H1 (cell line): ENCODE results near the gene SLC13A2. TPM values are rescaled to one million over a fixed set of nuclear protein-coding genes. Genes with fewer than 3 reads are reported as not detected.

ENCODE experiments used
- ASH2L ChIP-seq: fragments of 200-600, 300-600 bp; sonication (generic); IDR thresholded peaks from one replicate; pipeline ENCODE4 v1.7.1; 2017; ENCODE audit warnings: low read length
- RAD21 ChIP-seq, 2 experiments: IDR thresholded peaks in 1 of 2; conservative IDR thresholded peaks in 1 of 2; 2 replicates each; pipeline ENCODE4 v1.6.1; 2011; ENCODE audit warnings: low read depth in 2 of 2, low read length in 2 of 2, improper control_type of control experiment in 1 of 2, inconsistent platforms in 1 of 2, mild to moderate bottlenecking in 1 of 2, moderate library complexity in 1 of 2
- SAP30 ChIP-seq: fragments of 300-600 bp; sonication (generic); IDR thresholded peaks from 2 replicates; pipeline ENCODE4 v1.7.1; 2012; ENCODE audit warnings: low read length, moderate library complexity, mild to moderate bottlenecking, inconsistent platforms; ENCODE audit not compliant: insufficient read depth, insufficient replicate concordance
- TAF7 ChIP-seq: optimal IDR thresholded peaks from 2 replicates; pipeline ENCODE3; 2011; ENCODE audit warnings: low read depth, mild to moderate bottlenecking, inconsistent platforms, low read length, moderate library complexity, borderline replicate concordance
- polyA plus RNA-seq, 7 experiments: library from polyadenylated mRNA; depleted of rRNA in 3 of 7; stranded (reverse) in 5 of 7; unstranded in 2 of 7; fragments of >200 nt in 5 of 7; fragments of 200-250 nt in 2 of 7; gene quantifications; 1 replicate in 5 of 7; 2 replicates in 1 of 7; 4 replicates in 1 of 7; pipeline versions ENCODE4 v1.2.1 to v1.2.3, GENCODE V29; 2011 to 2013; ENCODE audit warnings: missing spikeins in 2 of 7, mixed read lengths in 2 of 7
- total RNA-seq: library from RNA; stranded (reverse); fragmentation: NEBNext Ultra II Directional; extraction: Animal tissue kit (Norgen Biotek cat#: 25700); gene quantifications from 2 replicates; pipeline ENCODE4 v1.2.1, GENCODE V29; 2021
- TF ChIP-seq, protein P1 (sequence below): fragments of 300-600 bp; sonication (generic); IDR thresholded peaks from 2 replicates; pipeline ENCODE4 v1.7.1; 2012; ENCODE audit warnings: low read length, moderate library complexity, mild to moderate bottlenecking, inconsistent platforms; ENCODE audit not compliant: insufficient replicate concordance
- TF ChIP-seq, protein P2 (sequence below), 3 experiments: IDR thresholded peaks; 1 replicate in 2 of 3; 2 replicates in 1 of 3; pipeline versions ENCODE4 v1.5.1 to v1.6.1; 2011; ENCODE audit warnings: low read length in 3 of 3, mild to moderate bottlenecking in 3 of 3, inconsistent platforms in 2 of 3, low read depth in 1 of 3, moderate library complexity in 1 of 3; ENCODE audit not compliant: insufficient read depth in 1 of 3; ENCODE audit errors: control extremely low read depth in 1 of 3

SLC13A2 gene
- total and polyA plus RNA-seq, 2 of the 8 experiments (the other 6 are each of a cell fraction or from before 2014, with no cell fraction given), result not detected

GRCh38 chr17:28485049-28485448, 11.6 kb downstream of the SLC13A2 start (continued):
- TF ChIP-seq, protein P1, sequence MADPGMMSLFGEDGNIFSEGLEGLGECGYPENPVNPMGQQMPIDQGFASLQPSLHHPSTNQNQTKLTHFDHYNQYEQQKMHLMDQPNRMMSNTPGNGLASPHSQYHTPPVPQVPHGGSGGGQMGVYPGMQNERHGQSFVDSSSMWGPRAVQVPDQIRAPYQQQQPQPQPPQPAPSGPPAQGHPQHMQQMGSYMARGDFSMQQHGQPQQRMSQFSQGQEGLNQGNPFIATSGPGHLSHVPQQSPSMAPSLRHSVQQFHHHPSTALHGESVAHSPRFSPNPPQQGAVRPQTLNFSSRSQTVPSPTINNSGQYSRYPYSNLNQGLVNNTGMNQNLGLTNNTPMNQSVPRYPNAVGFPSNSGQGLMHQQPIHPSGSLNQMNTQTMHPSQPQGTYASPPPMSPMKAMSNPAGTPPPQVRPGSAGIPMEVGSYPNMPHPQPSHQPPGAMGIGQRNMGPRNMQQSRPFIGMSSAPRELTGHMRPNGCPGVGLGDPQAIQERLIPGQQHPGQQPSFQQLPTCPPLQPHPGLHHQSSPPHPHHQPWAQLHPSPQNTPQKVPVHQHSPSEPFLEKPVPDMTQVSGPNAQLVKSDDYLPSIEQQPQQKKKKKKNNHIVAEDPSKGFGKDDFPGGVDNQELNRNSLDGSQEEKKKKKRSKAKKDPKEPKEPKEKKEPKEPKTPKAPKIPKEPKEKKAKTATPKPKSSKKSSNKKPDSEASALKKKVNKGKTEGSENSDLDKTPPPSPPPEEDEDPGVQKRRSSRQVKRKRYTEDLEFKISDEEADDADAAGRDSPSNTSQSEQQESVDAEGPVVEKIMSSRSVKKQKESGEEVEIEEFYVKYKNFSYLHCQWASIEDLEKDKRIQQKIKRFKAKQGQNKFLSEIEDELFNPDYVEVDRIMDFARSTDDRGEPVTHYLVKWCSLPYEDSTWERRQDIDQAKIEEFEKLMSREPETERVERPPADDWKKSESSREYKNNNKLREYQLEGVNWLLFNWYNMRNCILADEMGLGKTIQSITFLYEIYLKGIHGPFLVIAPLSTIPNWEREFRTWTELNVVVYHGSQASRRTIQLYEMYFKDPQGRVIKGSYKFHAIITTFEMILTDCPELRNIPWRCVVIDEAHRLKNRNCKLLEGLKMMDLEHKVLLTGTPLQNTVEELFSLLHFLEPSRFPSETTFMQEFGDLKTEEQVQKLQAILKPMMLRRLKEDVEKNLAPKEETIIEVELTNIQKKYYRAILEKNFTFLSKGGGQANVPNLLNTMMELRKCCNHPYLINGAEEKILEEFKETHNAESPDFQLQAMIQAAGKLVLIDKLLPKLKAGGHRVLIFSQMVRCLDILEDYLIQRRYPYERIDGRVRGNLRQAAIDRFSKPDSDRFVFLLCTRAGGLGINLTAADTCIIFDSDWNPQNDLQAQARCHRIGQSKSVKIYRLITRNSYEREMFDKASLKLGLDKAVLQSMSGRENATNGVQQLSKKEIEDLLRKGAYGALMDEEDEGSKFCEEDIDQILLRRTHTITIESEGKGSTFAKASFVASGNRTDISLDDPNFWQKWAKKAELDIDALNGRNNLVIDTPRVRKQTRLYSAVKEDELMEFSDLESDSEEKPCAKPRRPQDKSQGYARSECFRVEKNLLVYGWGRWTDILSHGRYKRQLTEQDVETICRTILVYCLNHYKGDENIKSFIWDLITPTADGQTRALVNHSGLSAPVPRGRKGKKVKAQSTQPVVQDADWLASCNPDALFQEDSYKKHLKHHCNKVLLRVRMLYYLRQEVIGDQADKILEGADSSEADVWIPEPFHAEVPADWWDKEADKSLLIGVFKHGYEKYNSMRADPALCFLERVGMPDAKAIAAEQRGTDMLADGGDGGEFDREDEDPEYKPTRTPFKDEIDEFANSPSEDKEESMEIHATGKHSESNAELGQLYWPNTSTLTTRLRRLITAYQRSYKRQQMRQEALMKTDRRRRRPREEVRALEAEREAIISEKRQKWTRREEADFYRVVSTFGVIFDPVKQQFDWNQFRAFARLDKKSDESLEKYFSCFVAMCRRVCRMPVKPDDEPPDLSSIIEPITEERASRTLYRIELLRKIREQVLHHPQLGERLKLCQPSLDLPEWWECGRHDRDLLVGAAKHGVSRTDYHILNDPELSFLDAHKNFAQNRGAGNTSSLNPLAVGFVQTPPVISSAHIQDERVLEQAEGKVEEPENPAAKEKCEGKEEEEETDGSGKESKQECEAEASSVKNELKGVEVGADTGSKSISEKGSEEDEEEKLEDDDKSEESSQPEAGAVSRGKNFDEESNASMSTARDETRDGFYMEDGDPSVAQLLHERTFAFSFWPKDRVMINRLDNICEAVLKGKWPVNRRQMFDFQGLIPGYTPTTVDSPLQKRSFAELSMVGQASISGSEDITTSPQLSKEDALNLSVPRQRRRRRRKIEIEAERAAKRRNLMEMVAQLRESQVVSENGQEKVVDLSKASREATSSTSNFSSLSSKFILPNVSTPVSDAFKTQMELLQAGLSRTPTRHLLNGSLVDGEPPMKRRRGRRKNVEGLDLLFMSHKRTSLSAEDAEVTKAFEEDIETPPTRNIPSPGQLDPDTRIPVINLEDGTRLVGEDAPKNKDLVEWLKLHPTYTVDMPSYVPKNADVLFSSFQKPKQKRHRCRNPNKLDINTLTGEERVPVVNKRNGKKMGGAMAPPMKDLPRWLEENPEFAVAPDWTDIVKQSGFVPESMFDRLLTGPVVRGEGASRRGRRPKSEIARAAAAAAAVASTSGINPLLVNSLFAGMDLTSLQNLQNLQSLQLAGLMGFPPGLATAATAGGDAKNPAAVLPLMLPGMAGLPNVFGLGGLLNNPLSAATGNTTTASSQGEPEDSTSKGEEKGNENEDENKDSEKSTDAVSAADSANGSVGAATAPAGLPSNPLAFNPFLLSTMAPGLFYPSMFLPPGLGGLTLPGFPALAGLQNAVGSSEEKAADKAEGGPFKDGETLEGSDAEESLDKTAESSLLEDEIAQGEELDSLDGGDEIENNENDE, result no peak
- no peak for TF ChIP-seq SAP30
- no peak for TF ChIP-seq TAF7
- TF ChIP-seq, protein P2, sequence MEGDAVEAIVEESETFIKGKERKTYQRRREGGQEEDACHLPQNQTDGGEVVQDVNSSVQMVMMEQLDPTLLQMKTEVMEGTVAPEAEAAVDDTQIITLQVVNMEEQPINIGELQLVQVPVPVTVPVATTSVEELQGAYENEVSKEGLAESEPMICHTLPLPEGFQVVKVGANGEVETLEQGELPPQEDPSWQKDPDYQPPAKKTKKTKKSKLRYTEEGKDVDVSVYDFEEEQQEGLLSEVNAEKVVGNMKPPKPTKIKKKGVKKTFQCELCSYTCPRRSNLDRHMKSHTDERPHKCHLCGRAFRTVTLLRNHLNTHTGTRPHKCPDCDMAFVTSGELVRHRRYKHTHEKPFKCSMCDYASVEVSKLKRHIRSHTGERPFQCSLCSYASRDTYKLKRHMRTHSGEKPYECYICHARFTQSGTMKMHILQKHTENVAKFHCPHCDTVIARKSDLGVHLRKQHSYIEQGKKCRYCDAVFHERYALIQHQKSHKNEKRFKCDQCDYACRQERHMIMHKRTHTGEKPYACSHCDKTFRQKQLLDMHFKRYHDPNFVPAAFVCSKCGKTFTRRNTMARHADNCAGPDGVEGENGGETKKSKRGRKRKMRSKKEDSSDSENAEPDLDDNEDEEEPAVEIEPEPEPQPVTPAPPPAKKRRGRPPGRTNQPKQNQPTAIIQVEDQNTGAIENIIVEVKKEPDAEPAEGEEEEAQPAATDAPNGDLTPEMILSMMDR (IDR thresholded peaks at IDR 0.05; ENCODE audit: control extremely low read depth in 1 of 3, insufficient read depth in 1 of 3, low read depth in 1 of 3, low read length in 3 of 3), result no peak
- no peak for TF ChIP-seq ASH2L
- no peak for TF ChIP-seq RAD21 (IDR thresholded peaks at IDR 0.05 in 1 of 2, conservative IDR thresholded peaks at IDR 0.05 in 1 of 2; ENCODE audit: low read depth in 2 of 2, low read length in 2 of 2)
